Subcutaneous adipose tissue (tissue), 4 donors: ENCODE data around the gene BICC1. TPM values are rescaled to one million over a fixed set of nuclear protein-coding genes. Genes with fewer than 3 reads are reported as not detected.

Experiments
- total RNA-seq, 4 donors: library from RNA; depleted of rRNA; stranded (reverse); fragments of >200 nt; gene quantifications; one replicate each; pipeline ENCODE4 v1.1.0, GENCODE V29; 2016
- TF ChIP-seq, protein P1 (sequence below): fragments of 450-650 bp; IDR thresholded peaks from one replicate; pipeline ENCODE4 v1.5.1; 2016; ENCODE audit warnings: low read depth, mild to moderate bottlenecking, control low read depth, antibody characterized with exemption, moderate library complexity

The BICC1 gene
- total RNA-seq, 4 donors from 2014 or later: 17.9 to 26.0 (median 23.0) TPM

DNA sequence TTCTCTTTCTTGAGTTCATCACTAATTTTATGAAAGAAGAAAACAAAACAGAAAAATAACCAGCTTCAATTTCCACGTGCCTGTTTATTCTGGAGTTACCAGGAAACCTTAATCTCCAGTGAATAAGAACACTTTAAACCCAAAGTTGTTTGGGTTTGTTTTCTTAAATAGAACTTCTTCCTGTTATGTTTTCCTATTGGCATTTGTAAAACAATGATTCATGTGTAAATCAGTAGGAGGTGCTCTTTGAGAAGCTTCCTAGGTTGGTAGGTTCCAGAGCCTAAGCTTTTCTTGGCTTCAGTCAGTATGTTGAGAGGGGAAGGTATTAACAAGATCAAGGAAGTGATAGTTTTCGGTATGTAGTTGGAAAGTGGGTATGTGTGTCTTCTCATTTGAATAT lies 119.0 kb downstream of the BICC1 start:
- TF ChIP-seq, protein P1, sequence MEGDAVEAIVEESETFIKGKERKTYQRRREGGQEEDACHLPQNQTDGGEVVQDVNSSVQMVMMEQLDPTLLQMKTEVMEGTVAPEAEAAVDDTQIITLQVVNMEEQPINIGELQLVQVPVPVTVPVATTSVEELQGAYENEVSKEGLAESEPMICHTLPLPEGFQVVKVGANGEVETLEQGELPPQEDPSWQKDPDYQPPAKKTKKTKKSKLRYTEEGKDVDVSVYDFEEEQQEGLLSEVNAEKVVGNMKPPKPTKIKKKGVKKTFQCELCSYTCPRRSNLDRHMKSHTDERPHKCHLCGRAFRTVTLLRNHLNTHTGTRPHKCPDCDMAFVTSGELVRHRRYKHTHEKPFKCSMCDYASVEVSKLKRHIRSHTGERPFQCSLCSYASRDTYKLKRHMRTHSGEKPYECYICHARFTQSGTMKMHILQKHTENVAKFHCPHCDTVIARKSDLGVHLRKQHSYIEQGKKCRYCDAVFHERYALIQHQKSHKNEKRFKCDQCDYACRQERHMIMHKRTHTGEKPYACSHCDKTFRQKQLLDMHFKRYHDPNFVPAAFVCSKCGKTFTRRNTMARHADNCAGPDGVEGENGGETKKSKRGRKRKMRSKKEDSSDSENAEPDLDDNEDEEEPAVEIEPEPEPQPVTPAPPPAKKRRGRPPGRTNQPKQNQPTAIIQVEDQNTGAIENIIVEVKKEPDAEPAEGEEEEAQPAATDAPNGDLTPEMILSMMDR: no peak

DNA sequence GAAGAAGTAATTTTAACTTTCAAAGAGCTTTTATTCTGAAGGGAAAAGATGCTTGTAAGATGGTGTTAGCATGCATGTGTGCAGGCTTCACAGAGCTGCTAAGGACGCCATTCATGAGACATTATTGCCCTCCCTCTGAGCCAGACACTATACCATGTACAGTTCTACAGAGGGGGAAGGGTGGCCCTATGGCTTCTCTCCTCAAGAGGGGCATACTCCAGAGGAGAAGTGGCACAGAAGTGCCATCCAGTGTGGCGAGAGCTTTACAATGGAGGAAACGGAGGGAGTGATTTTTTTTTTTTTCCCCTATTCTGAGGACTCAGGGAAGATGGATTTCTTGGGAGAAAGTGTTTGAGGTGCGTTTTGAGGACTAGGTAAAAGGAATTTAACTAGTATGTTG lies 119.5 kb downstream of the BICC1 start:
- TF ChIP-seq, protein P1: no peak

GRCh38 chr10:58637352-58637751 lies 124.7 kb downstream of the BICC1 start:
- TF ChIP-seq, protein P1: no peak

GRCh38 chr10:58638388-58638787 lies 125.7 kb downstream of the BICC1 start:
- TF ChIP-seq, protein P1: no peak

DNA sequence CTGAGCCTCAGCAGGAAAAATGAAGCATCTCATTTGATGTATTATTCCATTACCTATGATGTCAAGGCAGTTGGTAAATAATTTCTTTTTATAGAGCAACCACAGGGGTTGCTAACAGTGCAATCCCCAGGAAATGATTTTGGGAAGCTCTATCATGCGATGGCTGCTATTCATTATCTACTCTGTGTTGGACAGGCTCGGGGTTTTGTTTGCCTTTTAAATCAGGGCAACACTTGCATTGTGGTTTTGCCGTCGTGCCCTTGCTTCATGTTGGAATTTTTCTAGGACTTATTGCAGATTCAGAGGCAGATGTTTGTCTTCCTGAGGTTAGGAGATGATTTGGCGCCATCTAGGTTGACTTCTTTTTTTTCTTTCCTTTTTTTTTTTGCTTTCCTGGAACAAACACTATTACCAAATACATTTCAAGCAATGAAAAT lies 128.4 kb downstream of the BICC1 start:
- TF ChIP-seq, protein P1: no peak

DNA sequence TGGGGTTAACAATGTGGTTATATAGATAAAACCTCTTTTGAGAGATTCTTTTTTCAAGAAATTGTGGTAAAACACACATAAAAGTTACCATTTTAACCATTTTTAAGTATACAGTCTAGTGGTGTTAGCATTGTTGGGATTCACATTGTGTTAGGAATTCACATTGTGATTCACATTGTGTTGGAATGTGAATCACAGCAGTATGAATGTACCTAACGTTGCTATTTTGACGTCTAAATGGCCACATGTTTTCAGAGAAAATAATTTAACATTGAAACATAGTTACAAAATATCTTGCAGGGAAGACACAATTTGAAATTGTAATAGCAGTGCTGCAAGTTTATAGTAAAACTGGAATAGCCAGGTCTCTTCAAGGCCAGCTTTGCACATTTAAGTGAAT lies 129.0 kb downstream of the BICC1 start:
- TF ChIP-seq, protein P1: no peak

GRCh38 chr10:58642283-58642682 lies 129.6 kb downstream of the BICC1 start:
- TF ChIP-seq, protein P1: no peak
